ENCODE results near the gene LGR4. TPM values are rescaled to one million over a fixed set of nuclear protein-coding genes. Genes with fewer than 3 reads are reported as not detected.

LGR4 gene
- total RNA-seq, 2 experiments from 2014 or later = 0.12 to 0.29 TPM

DNA sequence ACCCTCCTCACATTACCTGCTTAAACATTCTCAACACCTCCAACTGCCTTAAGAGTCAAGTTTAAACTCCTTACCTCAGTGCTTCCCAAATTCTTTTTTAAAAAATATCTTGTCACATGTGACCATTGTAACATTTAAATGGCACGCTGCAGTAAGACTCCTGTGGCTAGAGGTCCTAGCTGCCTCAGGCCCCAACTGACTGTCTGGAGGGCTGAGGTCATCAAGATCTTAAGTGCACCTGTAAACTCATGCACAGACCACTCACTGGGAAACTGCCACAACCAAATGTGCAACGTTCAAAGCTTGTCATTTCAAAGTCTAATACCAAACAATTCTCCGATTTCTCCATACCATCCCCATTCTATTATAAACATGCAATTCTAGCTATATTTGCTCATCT, 93.1 kb downstream of the LGR4 start:
- H3K27me3 Mint-ChIP-seq = peaks cover 5% of the 10 kb centered on the region
- CTCF ChIA-PET = no interaction called here
- no peaks in the 10 kb centered on the region for H3K9me3 Mint-ChIP-seq
- no peak overlapping the region for H3K27ac Mint-ChIP-seq
- H3K4me1 Mint-ChIP-seq = no peaks in the 10 kb centered on the region
- H3K4me3 Mint-ChIP-seq = no peak overlapping the region
- POLR2A ChIA-PET = no interaction called here
- no peaks in the 10 kb centered on the region for H3K36me3 Mint-ChIP-seq (ENCODE audit: low read depth)
- no peak for DNase-seq

DNA sequence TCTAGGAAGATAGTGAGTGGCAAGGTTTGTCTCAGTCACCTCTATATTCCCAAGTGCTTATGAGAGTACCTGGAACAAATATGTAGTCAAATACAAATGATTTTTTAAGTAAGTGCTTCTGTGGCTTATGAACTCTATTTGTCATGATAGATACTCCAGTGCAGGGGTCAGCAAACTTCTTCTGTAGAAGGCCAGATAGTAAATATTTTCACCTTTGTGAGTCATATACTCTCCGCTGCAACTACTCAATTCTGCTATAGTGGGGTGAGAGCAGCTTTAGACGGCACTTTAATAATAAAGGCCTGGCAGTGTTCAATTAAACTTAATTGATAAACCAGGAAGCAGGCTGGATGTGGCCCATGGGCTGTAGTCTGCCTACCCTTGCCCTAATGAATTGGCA, 97.2 kb downstream of the LGR4 start:
- POLR2A ChIA-PET = no interaction called here
- Mint-ChIP-seq H3K36me3 (ENCODE audit: low read depth) (no peaks in the 10 kb centered on the region), H3K9me3 (no peaks in the 10 kb centered on the region), H3K27ac (no peak overlapping the region), H3K4me3 (no peak overlapping the region), H3K27me3 (peaks cover 2% of the 10 kb centered on the region), H3K4me1 (no peaks in the 10 kb centered on the region)
- CTCF ChIA-PET = interaction anchor here (0.6 to 0.7 kb wide), 2 partner anchors 24 to 1004 kb away, joined by 3 read pairs; no protein-coding TSS in a partner anchor
- no peak for DNase-seq

DNA sequence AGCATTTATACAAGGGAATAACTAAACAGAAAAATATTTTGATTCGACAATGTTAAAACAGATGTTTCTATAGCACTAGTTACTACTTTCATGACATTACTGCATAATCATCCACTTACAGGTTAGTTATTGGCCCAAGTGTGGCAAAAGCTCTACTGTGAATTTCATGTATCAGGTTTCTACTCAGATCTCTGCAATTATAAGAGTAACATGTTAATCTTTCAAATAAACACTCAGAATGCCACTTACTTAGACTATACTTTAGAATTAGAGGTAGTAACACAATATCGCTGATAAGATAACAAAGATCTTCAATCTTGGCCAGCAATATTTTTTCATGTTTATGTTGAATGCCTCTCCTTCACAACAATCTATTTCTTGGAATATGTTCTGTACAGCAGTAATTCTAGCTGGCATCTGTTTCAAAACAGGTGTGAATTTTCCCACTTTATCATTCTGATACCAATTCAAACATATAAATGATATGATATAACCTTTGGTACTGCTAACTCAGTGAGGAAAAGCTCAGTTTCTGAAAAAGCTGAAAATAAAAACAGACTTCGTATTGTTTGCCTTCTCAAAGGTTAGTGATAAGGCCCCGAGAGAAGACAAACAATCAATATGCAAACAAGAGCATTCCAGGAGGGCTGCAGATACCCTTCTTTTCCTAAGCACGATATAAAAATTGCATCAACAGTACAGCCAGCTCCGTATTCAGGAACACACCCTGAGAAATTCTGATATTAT, 98.6 kb downstream of the LGR4 start:
- Mint-ChIP-seq H3K9me3 (no peaks in the 10 kb centered on the region), H3K4me3 (no peak overlapping the region), H3K4me1 (no peaks in the 10 kb centered on the region), H3K27ac (no peak overlapping the region), H3K27me3 (peaks cover 2% of the 10 kb centered on the region), H3K36me3 (ENCODE audit: low read depth) (no peaks in the 10 kb centered on the region)
- DNase-seq = no peak
- POLR2A ChIA-PET = no interaction called here
- CTCF ChIA-PET = interaction anchor here (0.7 kb wide), 1 partner anchor 19 kb away, joined by 3 read pairs; no protein-coding TSS in a partner anchor

DNA sequence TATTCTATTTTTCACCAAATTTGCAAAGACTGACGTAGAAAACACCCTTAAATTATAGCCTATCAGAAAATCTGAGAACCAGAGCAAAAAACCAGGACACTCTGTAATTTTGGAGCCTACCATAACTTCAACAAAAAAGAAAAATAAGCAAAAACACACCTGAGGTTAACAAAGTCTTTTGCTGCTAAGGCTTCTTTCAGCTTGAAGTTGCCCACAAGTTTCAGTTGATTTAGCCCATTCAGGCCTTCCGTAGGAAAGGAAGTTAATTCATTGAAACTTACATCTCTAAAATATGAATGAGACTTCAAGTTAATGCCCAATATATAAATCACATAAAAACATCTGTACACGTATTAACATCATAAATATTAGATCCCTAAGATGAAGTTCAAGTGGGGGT, 99.2 kb downstream of the LGR4 start:
- Mint-ChIP-seq H3K27me3 (peaks cover 3% of the 10 kb centered on the region), H3K4me3 (no peak overlapping the region), H3K4me1 (no peaks in the 10 kb centered on the region), H3K9me3 (no peaks in the 10 kb centered on the region), H3K27ac (no peak overlapping the region), H3K36me3 (ENCODE audit: low read depth) (no peaks in the 10 kb centered on the region)
- DNase-seq = no peak
- POLR2A ChIA-PET = no interaction called here
- CTCF ChIA-PET = interaction anchor here (0.7 kb wide), 1 partner anchor 18 kb away, joined by 3 read pairs; no protein-coding TSS in a partner anchor

DNA sequence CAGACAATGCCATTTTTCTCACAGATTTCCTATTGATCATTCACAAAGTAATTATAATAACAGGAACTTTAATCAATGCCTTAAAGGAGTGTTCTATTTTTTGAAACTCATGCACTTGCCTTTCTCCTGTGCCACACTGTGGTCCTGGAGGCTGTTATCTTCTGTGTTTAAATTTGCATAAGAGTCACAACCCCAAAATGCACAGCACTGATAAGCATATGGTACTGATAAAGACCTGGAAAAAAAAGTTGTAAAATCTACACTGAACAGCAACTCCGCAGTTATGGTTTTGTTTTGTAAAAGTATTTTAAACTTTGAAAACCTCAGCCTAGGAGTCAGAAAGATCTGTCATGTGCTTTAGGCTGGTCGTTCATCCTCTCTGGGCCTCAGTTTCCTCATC, 100.4 kb downstream of the LGR4 start:
- H3K27ac Mint-ChIP-seq = no peak overlapping the region
- no peak overlapping the region for H3K4me3 Mint-ChIP-seq
- no peaks in the 10 kb centered on the region for H3K36me3 Mint-ChIP-seq (ENCODE audit: low read depth)
- H3K27me3 Mint-ChIP-seq = peaks cover 2% of the 10 kb centered on the region
- DNase-seq = no peak
- ChIA-PET POLR2A (no interaction called here), CTCF (interaction anchor here (0.6 kb wide), 1 partner anchor 311 kb away, joined by 3 read pairs; no protein-coding TSS in a partner anchor)
- H3K9me3 Mint-ChIP-seq = no peaks in the 10 kb centered on the region
- no peaks in the 10 kb centered on the region for H3K4me1 Mint-ChIP-seq

DNA sequence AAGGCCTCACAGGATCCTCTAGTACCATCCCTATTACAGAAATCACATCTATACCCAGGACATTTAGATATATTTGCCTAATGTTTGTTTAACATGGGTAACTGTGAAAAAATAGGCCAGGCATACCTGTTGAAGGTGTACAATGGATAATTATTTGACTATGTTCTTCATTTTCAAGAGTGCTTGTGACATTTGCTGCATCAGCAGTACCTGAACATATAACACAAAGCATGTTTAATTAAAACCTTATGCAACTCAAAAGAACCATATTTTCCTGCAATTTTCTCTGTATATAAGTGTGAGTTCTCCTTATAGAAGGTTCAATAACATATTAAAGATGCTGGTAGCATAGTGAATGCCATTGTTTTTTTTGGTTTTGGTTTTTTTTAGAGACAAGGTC, 101.1 kb downstream of the LGR4 start:
- Mint-ChIP-seq H3K27ac (no peak overlapping the region), H3K9me3 (no peaks in the 10 kb centered on the region), H3K27me3 (peaks cover 3% of the 10 kb centered on the region), H3K36me3 (ENCODE audit: low read depth) (no peaks in the 10 kb centered on the region), H3K4me3 (no peak overlapping the region), H3K4me1 (no peaks in the 10 kb centered on the region)
- POLR2A ChIA-PET = no interaction called here
- CTCF ChIA-PET = no interaction called here
- no peak for DNase-seq

DNA sequence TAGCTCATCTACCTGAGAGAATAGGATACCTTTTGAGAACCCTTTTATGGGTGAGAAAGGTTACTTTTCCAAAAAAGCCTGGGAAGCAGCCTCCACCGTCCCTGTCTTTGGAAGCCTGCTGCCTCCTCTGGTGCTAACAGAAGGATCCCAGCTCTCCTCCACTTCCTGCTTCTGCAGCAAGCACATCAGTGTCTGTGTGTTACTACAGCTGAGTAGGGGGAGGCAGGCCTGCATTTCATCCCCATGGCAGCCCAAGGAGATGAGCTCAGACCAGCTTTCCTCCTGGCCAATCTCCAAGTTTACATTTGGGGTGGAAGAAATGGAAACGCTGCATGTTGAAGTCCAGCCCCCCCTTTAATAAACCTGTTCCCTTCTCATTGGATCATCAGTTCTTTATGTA, 102.2 kb downstream of the LGR4 start:
- H3K4me1 Mint-ChIP-seq = no peaks in the 10 kb centered on the region
- no peak overlapping the region for H3K27ac Mint-ChIP-seq
- DNase-seq = no peak
- H3K27me3 Mint-ChIP-seq = peaks cover 3% of the 10 kb centered on the region
- H3K9me3 Mint-ChIP-seq = no peaks in the 10 kb centered on the region
- CTCF ChIA-PET = interaction anchor here (0.6 kb wide), 1 partner anchor 23 kb away, joined by 3 read pairs; no protein-coding TSS in a partner anchor
- no peak overlapping the region for H3K4me3 Mint-ChIP-seq
- H3K36me3 Mint-ChIP-seq (ENCODE audit: low read depth) = no peaks in the 10 kb centered on the region
- POLR2A ChIA-PET = no interaction called here

DNA sequence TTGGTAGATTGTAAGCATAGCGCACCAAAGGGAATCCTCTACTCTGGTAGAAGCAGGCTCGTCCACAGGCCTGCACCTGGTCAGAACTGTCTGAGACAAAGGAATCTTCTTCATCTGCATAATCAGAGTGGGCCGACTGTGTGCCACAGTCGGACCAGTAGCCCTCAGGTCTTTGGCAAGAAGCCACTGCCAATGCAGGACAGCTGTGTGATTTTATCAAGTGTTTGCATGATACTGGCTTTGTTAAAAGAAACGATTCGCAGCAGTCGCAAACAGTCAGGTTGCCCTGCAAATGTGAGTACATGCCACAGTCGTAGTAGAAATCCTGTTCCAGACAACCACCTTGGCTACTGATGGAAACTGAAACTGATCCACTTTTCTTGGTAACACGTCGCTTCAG, 104.7 kb downstream of the LGR4 start:
- Mint-ChIP-seq H3K4me3 (no peak overlapping the region), H3K4me1 (peaks cover 9% of the 10 kb centered on the region), H3K9me3 (no peaks in the 10 kb centered on the region), H3K36me3 (ENCODE audit: low read depth) (no peaks in the 10 kb centered on the region), H3K27ac (no peak overlapping the region), H3K27me3 (peaks cover 3% of the 10 kb centered on the region)
- POLR2A ChIA-PET = no interaction called here
- DNase-seq = no peak
- CTCF ChIA-PET = no interaction called here

DNA sequence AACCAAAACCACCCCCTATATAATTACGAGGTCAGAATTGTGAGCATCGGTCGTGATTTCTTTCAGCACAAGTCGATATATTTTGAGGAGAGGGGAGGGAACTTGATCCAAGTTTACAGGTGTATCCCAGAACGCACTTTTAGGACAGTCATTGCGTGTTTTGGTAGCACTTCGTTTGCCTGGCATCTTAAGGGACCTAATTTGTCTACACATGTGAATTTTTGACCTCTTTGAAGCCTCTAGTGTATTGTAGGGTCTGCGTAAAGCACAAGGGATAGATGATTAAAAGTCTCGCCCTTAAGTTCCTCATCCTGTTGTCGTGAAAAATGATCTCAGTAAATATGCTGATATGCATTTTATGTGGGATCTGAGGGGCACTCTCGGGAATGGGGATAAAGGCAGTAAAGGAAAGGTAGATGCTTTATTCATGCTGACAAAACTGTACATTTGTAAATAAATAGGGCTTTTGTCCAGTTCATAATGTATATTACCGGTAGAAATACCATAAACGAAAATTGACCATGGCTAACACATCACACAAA, 108.9 kb downstream of the LGR4 start:
- CTCF ChIA-PET = interaction anchor here (1.0 kb wide), 1 partner anchor 12 kb away, joined by 4 read pairs; no protein-coding TSS in a partner anchor
- Mint-ChIP-seq H3K36me3 (ENCODE audit: low read depth) (no peaks in the 10 kb centered on the region), H3K4me3 (peak overlapping the region; percentile 83), H3K9me3 (no peaks in the 10 kb centered on the region), H3K27ac (peak overlapping the region; percentile 86), H3K4me1 (peaks cover 27% of the 10 kb centered on the region), H3K27me3 (peaks cover 1% of the 10 kb centered on the region)
- no peak for DNase-seq
- POLR2A ChIA-PET = no interaction called here

DNA sequence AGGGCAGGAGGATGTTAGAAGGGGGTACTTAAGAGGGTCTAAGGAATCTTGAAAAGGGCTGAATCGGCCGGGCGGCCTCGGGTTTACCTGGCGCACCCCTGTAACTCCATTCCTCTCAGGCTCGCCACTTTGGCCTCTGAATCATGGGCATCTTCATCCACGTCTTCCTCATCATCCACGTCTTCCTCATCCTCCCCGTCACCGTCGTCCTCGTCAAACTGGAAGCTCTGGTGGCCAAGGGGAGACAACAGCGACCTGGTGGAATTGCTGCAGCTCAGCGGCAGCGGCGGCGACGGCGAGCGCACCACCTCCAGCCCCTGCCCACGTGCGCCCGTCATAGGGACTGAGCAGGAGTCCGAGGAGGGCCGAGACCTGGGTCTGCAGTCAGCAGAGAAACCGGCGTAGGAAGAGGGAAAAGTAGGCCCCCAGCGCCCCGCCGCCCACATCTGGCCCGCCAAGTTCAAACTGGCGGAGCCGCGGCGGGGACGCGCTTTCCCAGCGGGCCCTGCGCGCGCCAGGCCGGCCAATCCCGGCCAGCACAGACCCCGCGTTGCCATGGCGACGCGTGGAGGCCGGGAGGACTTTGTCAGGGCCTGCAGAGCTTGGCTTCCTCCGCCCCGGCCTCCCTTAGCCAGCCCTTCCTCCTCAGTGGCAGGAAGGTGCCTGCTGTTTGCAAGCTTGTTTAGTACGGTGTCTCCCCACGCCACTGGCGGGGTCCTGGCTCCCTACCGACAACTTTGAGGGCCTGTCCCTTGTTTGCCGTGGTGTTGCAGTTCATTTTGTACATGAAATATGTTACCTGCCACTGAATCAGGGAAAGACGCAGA, 109.6 kb downstream of the LGR4 start, which contains the start of gene CCDC34:
TSS of gene CCDC34 (minus strand) at position 467 of the 827 bp plus-strand sequence. CDS start at position 446, 21 bp downstream.
- peak within 1 kb of the TSS; percentile 83 for H3K4me3 Mint-ChIP-seq
- POLR2A ChIA-PET = no interaction called here

DNA sequence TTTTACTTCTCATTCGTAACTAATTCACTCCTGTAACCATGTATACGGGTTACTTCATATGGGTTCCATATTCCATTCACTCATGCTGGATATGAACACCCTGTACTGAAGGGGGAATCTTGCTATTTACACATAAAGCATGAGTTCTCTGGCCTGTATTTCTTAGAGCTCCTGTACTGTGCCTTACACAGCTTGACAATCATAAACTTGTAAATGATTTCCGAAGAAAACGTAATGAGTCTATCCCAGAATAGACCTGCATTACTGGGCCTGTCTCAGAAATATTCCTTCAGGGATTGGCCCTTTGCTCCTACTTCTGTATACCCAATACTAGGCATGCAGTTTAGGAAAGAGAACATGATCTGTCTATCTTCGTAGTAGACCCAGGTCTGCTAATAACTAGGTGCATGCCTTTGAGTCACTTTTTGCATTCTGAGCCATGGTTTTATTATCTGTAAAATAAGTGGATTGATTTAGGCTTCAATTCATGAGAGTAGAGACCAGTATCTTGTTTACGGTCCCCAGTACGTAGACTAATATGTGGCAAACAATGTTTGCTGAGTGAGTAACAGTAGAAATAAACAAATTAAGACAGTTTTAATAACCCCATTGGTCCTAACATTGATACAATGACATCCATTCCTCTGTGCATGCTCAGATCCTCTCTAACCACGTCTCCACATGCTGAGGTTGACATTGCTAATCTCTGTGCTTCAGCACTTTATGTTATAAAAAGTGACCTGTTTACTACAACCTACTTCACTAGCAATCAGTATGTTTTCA, 110.8 kb downstream of the LGR4 start:
- no peak for DNase-seq
- H3K4me3 Mint-ChIP-seq = peak overlapping the region; percentile 83
- no peaks in the 10 kb centered on the region for H3K36me3 Mint-ChIP-seq (ENCODE audit: low read depth)
- no peaks in the 10 kb centered on the region for H3K27me3 Mint-ChIP-seq
- ChIA-PET POLR2A (no interaction called here), CTCF (no interaction called here)
- H3K4me1 Mint-ChIP-seq = peaks cover 28% of the 10 kb centered on the region
- no peaks in the 10 kb centered on the region for H3K9me3 Mint-ChIP-seq
- H3K27ac Mint-ChIP-seq = peak overlapping the region; percentile 84

More for the DNA sequence above, 109.6 kb downstream of the LGR4 start, which contains the start of gene CCDC34:
- H3K27me3 Mint-ChIP-seq = peaks cover 1% of the 10 kb centered on the region
- no peaks in the 10 kb centered on the region for H3K36me3 Mint-ChIP-seq (ENCODE audit: low read depth)
- H3K27ac Mint-ChIP-seq = peak within 1 kb of the TSS; percentile 86
- CTCF ChIA-PET = interaction anchor here (1.0 kb wide), 1 partner anchor 12 kb away, joined by 4 read pairs; no protein-coding TSS in a partner anchor
- H3K4me1 Mint-ChIP-seq = peaks cover 28% of the 10 kb centered on the region
- peak; percentile 92 for DNase-seq
- no peaks in the 10 kb centered on the region for H3K9me3 Mint-ChIP-seq

DNA sequence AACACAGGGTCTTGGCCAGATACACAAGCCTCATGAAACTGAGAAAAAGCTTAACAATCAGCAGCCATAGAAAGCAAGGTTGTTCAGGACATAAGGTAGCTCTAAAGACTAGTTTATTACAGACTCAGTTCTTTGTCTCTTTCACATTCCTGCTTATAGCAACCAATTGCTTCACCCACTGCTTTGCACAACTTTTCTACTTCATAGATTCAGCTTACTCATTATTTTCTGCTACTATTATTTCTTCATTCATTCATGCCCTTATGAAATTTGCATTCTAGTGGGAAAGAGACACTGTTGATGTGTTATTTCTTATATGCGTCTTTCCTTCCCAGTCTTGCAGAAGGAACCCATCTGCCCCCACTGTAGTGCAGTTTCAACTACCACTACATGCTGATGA, 114.3 kb downstream of the LGR4 start:
- Mint-ChIP-seq H3K27me3 (no peaks in the 10 kb centered on the region), H3K36me3 (ENCODE audit: low read depth) (no peaks in the 10 kb centered on the region), H3K4me3 (no peak overlapping the region), H3K27ac (no peak overlapping the region), H3K9me3 (no peaks in the 10 kb centered on the region), H3K4me1 (peaks cover 21% of the 10 kb centered on the region)
- CTCF ChIA-PET = no interaction called here
- POLR2A ChIA-PET = no interaction called here
- DNase-seq = no peak
